Stimulated activated CD8-positive, alpha-beta memory T cell treated with anti-CD3 and anti-CD28 coated beads, Interleukin-4, amount 100 ng/mL, for 48 hours (primary cell): Measurements from ENCODE around the gene LCAT.
"Not testable (repeated sequence)": the region's sequence is repeated elsewhere in the genome, so short reads cannot be mapped to it uniquely, and the experiment has no call there.

ENCODE experiments used
- DNase-seq: peaks from one replicate; pipeline ENCODE4 v3.0.0-alpha.2; 2020

LCAT gene, protein sequence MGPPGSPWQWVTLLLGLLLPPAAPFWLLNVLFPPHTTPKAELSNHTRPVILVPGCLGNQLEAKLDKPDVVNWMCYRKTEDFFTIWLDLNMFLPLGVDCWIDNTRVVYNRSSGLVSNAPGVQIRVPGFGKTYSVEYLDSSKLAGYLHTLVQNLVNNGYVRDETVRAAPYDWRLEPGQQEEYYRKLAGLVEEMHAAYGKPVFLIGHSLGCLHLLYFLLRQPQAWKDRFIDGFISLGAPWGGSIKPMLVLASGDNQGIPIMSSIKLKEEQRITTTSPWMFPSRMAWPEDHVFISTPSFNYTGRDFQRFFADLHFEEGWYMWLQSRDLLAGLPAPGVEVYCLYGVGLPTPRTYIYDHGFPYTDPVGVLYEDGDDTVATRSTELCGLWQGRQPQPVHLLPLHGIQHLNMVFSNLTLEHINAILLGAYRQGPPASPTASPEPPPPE

DNA sequence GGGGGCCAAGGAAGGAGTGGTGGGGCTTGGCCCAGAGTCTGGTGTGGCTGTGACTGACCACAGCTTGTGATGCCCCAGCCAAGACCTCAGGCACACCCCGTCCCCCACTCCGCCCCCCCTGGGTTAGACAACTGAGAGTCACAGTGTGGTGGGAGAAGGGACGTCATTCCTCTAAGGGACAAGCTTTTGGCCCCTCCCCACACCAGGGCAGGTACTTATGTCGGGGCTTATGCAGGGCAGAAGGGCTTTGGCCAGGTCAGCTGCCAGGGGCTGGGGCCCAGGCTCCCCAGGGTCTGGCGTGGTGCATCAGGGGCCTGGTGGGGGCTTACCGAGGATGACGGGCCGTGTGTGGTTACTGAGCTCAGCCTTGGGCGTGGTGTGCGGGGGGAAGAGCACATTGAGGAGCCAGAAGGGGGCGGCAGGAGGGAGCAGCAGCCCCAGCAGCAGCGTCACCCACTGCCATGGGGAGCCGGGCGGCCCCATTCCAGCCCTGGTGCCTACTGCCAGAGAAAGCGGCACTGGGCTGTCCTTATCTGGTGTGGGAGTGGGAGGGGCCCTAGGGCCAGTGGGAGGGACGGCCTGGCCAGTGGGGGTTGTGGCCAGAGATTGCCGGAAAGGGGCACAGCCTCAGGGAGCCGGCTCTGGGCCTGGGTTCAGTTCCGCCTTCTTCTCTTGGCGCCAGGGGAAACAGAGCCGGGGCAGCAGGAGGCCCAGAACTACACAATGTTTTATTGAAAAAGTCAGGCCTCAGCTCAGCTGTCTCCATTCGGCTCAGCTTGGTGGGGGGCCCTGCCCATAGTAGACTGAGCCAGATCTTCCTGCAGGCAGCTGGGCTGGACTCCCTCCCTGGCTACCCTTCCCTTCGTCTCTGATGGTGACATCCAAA lies at the start of gene LCAT:
Gene LCAT (minus strand): TSS at position 502 of the 886 bp plus-strand sequence. CDS start 19 bp downstream, at position 483.
- DNase-seq: no peak

DNA sequence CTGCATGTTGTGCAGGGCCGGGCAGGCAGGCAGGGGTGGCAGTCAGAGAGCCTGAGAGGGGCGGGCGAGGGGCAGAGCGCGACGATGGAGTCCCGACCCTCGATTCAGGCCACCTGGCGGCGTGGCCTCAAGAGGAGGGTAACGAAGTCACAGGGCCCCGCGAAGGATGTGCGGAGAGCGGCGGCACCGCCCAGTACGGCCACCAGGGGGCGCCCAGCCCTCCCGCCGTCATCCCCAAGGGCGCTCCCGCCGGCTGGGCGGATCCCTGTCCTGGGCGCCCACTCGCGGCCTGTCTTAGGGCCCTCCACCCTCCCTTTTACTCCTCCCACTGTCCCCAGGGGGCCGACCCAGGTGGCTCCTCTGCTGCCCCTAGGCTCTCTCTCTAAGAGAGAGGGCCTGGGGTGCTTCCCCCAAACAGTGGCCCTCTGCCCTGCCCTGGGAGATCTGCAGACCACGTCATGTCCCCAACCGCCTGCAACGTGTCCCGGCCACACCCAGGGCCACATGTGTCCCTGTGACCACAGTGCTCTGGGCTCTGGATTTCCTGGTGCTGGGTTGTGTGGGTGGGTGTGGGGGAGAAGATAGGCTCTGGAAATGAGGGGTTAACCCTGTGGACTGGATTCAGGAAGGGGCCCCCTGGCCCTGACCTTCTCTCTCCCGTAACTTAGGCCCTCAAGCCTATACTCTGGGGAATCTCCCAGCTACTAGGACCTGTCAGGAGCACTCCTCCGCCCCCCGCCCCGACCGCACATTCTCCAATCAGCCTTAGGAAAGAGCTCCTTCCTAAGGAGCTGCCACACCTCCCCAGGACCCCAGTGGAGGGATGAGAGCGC lies 49.5 kb upstream of the LCAT start:
- DNase-seq: peak; percentile 91

GRCh38 chr16:67992661-67993206 lies 48.8 kb upstream of the LCAT start:
- DNase-seq: no peak

GRCh38 chr16:67990018-67990386 lies 46.1 kb upstream of the LCAT start:
- DNase-seq: no peak

DNA sequence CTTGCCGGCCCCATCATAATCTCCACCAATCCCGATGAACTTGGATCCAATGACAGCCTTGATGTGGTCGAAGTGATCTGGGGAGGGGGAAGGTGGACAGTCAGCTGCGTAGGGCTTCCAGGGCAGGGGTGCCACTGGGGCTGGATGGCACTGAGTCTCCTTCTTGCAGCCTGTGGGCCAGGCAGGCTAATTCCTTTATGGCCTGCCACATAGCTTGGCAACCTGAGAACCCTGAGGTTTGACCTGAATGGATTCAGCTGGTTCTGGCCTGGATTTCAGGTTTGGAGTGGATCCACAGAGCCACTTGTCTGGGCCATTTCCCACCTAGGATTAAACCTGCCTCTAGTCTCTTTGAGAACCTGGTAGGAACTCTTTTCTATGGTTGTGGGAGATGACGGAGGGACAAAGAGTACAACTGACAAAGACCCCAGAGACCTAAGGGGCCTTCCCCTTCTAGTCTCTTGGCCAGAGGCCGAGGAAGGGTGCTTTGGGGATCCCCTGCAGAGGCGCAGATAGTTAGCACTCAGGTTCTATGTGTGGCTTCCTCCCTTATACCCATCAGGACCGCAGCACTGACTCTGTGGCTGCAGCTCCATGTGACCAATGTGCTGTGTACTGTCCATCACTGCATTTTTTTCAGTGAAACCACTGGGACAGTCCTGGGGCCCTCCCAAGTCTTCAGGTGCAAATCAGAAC lies 45.5 kb upstream of the LCAT start:
- no peak for DNase-seq

DNA sequence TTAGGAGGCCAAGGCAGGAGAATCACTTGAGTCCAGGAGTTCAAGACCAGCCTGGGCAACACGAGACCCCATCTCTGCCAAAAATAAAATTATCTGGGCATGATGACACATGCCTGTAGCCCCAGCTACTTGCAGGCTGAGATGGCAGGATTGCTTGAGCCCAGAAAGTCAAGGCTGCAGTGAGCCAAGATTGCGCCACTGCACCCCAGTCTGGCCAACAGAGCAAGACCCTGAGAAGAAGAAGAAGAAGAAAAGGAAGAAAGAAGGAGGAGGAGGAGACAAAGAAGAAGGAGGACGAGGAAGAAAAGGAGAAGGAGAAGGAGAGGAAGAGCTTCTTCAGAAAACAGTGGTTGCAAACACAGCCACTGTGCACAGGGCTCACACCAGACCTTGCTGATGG lies 44.8 kb upstream of the LCAT start:
- no peak for DNase-seq

- DNase-seq: no peak
Observed at GRCh38 chr16:67987460-67988160, 43.7 kb upstream of the LCAT start.

DNA sequence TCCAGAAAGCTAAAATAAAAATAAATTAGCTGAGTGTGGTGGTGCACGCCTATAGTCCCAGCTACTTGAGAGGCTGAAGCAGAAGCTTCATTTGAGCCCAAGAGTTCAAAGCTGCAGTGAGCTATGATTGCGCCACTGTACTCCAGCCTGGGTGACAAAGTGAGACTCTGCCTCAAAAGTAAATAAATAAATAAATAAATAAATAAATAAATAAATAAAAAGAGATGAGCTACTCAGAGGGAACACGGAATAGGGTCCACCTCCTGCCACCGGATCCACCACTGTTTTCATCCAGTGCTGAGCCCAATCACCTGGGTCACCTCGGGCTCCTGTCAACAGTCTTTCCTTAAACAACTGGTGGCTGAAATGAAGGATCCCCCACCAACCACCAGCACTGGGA lies 43.0 kb upstream of the LCAT start:
- DNase-seq: no peak

DNA sequence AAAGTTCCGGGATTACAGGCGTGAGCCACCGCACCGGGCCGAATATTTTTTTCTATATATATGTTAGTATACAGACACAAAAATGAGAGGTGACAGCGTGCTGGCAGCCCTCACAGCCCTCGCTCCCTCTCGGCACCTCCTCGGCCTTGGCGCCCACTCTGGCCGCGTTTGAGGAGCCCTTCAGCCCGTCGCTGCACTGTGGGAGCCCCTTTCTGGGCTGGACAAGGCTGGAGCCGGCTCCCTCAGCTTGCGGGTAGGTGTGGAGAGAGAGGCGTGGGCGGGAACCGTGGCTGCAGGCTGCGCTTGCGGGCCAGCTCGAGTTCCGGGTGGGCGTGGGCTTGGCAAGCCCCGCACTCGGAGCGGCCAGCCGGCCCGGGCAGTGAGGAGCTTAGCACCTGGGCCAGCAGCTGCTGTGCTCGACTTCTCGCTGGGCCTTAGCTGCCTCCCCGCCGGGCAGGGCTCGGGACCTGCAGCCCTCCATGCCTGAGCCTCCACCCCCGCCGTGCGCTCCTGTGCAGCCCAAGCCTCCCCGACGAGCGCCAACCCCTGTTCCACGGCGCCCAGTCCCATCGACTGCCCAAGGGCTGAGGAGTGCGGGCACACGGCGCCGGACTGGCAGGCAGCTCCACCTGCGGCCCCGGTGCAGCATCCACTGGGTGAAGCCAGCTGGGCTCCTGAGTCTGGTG lies 38.2 kb upstream of the LCAT start:
- DNase-seq: no peak

DNA sequence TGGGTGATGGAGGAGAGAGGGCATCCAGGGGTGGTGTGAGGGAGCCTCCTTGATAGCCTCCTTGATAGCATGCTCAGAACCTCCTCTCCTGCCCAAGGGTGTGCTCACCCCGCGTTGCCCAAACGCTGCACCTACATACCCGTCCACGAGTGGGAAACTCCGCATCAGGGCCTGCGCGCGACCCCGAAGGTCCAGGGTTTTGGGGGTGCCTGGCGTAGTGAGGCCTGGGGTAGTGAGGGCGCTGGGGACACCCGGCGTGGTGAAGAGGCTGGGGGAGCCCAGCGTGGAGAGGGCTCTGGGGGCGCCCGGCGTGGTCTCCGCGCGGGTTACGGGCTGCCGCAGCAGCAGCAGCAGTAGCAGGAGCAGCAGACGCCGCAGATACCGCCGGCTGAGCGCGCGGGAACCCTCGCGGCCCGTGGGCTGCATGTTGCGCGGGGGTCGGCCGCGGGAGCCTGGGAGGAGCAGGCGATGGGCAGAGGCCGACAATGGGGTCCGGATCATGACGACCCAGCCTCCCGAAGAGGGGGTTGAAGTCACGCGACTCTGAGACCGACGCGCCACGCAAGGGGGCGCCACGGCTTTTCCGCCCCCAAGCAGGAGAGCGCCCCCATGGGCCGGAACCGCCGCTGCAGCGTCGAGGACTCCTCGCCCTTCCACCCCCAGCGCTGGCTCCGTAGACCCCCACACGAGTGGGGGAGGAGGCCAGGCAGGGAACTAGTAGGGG lies 36.2 kb upstream of the LCAT start, which contains the start of gene DPEP3:
Gene DPEP3 (minus strand): TSS at position 545 of the 724 bp plus-strand sequence. CDS start 119 bp downstream, at position 426.
- DNase-seq: no peak

- DNase-seq: no peak
Observed at GRCh38 chr16:67977469-67978227, 33.7 kb upstream of the LCAT start.

- no peak for DNase-seq
Observed at GRCh38 chr16:67977005-67977404, 33.1 kb upstream of the LCAT start.

DNA sequence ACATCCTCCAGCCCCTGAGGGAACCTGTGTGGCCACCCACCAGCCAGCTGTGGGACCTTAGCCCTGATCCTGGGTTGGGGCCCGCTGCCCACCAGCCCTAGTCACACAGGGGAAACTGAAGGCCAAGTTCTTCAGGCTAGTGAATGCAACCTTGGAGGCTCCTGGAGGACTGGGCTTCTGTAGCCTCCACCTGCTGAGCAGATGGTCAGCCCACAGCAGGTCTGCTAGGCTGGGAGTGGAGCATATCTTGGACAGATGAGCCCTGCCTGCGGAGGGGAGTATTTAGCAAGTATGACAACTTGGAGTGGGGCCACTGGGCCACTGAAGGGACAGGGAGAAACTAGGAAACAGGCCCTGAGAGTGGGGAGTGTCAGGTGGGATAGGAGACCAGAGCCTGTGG lies 32.3 kb upstream of the LCAT start:
- DNase-seq: no peak

DNA sequence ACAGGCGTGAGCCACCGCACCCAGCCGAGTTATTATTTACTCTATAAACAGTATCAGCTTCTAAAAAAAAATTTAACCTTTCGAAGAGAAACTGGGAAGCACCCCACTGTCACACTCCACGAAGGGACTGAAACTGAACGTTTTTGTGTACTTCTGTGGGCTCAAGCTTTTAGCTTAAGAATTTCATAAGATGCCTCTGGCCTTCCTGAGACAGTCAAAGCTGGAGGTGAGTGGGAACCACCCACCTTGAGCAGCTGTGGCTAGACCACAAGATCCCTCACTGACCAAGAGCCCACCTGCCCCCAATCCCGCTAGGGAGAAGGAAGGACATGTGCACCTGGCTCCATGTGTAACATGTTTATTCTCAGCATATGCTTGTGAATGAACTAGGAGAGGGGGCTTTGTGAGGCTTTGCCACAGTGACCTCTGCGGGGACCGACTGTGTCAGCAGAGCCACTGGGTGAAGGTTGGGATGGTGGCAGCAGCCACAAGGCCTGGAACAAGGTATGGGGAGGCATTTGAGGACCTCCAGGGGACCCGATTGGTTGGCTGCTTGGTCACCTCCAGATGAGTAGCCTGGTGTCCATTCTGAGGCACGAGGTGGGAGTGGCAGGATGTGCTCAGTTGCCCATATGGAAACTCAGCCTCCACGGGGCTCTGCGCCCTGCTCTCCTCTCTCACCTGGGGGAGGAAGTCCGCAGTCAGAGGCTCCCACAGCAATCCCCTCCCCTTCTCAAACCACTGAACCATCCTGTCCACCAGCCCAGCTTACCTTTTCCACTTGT lies 31.6 kb upstream of the LCAT start:
- no peak for DNase-seq

GRCh38 chr16:67972285-67972684 lies 28.4 kb upstream of the LCAT start:
- DNase-seq: not testable (repeated sequence)

DNA sequence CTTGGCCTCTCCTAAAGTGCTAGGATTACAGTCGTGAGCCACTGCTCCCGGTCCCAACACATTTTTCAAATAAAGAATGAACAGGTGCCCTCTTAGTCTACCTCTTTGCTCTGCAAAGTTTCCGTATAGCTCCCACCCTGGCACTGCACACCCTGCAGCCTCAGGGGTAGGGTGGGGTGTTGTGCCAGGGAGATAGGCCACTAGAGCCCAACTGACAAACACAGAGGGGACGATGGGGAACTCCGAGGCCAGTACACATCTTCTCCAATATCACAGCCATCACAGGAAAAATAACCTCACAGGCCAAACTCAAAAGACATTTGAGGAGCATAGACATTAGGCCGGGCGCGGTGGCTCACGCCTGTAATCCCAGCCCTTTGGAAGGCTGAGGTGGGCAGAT lies 27.2 kb upstream of the LCAT start:
- DNase-seq: no peak

- DNase-seq: no peak
Observed at GRCh38 chr16:67969254-67970039, 25.5 kb upstream of the LCAT start.
